Measurements from ENCODE around the gene MNX1.
A peak's percentile ranks its signal among the peaks of the same experiment; 100 is the strongest.

The MNX1 gene

GRCh38 chr7:157014635-157015555 is 4.4 kb upstream of the MNX1 start:
- DNase-seq = no peak

GRCh38 chr7:157013602-157014549 is 3.4 kb upstream of the MNX1 start:
- DNase-seq = no peak

DNA sequence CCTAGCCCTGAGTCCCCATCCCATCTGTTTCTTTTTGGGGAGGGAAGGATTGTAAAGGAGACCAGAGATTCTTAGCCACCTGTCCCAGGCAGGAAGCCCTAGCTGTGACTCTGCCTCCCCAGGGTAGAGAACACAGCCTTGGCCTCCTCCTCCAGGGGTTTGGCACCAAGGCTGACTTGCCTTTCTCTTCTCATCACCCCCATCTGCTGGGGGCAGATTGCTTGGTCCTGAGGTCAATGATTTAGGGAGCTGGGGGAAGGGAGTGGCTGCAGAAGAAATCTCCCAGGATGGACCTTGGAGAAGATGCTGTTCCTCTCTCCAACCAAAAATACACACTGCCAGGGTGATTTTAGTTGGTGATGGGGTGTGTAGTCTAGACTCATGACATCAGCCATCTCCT is 2.6 kb upstream of the MNX1 start:
- no peak for DNase-seq

- DNase-seq = peak; percentile 85
Observed at GRCh38 chr7:157012113-157012547, 1.7 kb upstream of the MNX1 start.

DNA sequence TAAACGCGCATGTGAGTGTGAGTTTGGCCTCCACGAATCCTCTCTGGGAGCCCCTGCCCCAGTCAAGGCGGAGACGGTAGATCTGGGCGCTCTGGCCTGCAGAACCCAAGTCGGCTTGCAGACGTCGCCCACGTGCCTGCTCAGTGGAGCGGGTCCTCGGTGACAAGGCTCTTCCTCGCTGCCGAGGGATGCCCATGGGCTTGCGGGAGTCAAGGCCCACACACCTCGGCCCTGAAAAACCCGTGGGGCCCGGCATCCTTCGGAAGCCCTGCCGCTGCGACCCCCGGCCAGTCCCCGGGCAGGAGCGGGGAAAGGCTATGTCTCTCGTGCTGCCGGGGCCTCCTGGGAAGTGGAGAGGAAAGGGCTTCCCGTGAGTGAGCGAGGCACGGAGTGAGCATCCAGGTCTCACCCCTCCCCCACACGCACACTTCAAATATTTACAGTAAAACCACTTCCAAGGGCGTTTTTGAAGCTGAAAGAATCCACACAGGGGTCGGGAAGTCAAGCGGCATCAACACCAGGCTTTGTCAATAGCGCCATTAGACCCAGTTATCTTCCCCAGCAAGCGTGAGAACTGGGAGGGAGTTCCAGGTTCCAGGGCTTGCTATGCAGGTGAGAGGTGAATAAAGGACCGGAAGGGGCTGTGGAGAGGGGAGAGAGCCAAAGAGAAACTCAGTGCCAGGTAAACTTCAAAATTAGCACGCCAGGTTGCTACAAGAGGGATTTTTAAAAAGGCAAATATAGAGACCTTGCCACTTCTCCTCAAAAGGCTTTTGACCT is 1.1 kb upstream of the MNX1 start:
- DNase-seq = peak; percentile 85

GRCh38 chr7:157009778-157010587 is 480 bp downstream of the MNX1 start:
- peak; percentile 83 for DNase-seq

- peak; percentile 92 for DNase-seq
Observed at GRCh38 chr7:157009170-157009777, 1.2 kb downstream of the MNX1 start.

- peak; percentile 42 for DNase-seq
Observed at GRCh38 chr7:157008206-157009169, 2.0 kb downstream of the MNX1 start.

- DNase-seq = peak; percentile 20
Observed at GRCh38 chr7:157007470-157008066, 2.9 kb downstream of the MNX1 start.

- no peak for DNase-seq
Observed at GRCh38 chr7:157006829-157007469, 3.5 kb downstream of the MNX1 start.

DNA sequence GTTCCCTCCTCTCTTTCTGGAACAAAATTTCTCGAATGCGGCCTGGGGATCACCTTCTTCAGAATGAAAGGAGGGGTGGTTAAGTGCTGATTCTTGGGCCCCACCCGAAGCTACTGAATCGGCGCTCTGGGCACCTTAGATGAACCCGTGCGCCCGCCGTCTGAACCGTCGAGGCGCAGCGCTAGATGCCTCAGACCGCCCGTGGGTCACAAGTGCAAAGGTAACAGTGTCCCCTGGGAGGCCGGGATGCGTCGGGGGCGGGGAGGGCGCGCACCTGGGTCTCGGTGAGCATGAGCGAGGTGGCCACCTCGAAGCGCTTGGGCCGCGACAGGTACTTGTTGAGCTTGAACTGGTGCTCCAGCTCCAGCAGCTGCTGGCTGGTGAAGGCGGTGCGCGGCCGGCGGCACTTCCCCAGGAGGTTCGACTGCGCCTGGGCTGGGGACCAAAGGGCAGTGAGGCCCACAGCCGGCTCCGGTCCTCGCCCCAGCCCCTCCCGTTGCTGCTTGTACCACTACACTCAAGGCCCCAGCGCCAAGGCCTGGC is 4.2 kb downstream of the MNX1 start:
- DNase-seq = no peak

DNA sequence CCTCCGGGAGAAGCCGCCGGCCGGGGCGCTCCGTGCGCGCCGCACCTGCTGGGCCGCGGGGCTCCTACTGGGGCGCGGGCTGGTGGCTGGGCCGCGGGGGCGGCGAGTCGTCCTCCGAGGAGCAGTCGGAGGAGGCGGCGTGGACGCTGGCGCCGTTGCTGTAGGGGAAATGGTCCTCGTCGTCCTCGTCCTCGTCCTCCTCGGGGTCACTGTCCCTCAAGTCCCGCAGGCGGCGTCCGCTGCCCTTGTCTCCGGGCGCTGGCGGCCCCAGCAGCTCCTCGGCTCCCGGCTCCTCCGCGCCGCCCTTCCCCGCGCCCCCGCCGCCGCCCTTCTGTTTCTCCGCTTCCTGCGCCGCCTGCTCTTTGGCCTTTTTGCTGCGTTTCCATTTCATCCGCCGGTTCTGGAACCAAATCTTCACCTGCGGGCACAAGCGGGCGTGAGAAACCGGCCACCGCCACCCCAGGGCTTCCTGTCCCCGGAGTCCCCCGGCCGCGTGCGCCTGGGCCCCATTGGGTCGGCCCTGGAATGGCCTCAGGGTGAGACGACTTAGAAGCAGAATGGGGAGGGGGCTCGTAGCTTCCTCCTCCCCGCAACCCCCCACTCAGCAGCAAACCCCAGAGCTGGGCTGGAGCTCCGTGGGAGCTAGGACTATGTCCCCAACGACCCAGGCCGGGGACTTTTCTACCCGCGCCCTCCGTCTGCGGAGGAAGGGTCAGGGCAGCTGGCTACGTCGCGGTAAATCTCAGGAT is 4.8 kb downstream of the MNX1 start:
- no peak for DNase-seq

- peak; percentile 69 for DNase-seq
Observed at GRCh38 chr7:157004521-157005455, 5.7 kb downstream of the MNX1 start.

DNA sequence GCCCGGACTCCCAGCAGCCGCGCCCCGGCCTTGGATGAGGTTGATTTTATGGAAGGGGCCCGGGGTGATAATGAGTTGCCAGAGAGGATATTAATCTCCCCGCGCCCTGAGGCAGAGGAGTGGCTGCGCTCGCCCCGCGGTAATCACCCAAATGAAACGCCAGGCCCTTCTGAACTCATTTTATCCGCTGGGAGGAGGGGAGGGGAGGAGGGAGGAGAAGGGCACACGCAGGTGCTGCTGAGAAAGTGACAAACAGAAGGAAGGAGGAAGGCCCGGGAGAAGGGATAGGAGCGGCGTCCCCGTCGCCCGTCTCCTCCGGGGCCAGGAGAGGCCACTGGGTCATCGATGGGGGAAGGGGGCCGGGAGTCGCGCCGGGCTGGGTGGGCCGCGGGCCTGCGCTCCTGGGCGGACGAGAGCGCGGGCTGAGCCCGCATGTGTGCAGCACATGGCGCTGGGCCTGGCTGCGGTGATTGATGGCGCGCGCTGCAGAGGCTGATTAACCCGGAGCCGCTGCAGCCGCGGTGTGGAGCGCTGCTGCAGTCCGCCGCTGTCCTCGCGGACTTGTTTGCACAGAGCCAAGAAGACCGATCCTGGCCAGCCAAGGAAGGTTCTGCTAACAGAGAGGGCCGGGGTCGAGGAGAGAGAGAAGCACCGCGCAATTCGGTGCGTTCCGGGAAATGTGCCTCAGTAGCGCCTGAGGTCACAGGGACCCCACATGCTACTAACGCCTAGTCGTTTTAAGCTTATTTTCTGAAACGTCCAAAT is 6.5 kb downstream of the MNX1 start:
- DNase-seq = peak; percentile 71

DNA sequence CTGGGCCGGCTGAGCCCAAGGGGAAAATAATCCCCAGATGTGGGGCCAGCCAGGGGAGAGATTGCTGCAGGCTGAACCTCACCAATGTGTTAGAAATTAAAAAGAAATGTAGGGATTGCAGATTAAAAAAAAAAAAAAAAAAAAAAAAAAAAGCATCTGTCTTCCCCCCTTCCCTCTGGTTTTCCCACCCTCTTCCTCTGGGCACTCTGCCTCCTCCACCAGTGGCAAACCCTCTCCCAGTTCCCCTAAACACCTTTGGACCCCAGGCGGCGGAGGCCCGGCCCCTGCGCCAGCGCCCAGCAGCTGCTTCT is 7.1 kb downstream of the MNX1 start:
- DNase-seq = no peak

DNA sequence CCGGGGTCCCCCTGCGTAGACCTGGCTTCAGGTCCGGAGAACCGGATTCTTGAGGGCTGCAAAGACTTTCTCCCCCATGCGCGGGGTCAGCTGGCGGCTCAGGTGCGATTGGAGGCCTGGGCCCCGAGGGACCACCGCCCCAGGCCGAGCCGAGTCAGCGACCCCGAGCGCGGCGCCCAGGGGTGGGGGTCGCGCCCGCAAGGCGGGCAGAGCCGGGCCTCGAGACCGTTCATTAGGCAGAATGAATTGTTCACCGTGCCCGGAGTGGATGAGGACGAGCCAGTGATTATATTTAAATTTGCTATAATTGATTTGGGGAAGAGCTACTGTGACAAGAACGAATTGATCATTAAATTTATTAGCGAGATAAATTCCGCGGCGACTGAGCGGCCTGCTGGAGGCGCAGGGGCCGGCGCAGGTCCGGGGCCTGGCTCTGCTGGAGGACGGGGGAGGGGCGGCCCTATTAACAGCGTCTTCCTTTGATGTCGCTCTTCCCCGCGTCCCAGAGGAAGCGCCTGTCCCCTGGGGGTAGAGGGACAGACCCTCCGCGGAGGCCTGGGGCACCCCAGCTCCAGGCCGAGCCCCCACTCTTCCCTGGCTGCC is 7.5 kb downstream of the MNX1 start:
- DNase-seq = no peak
